HG03039 (cell line): ENCODE measurements around the gene MUC6.

Source experiments
- ATAC-seq: cut with Tn5 transposase; IDR thresholded peaks from one replicate; pipeline ENCODE4 v1.9.1; 2021; ENCODE audit warnings: mild to moderate bottlenecking, moderate library complexity; ENCODE audit not compliant: unreplicated experiment

The MUC6 gene

GRCh38 chr11:1072116-1072820 lies 35.8 kb upstream of the MUC6 start:
- no peak for ATAC-seq

- no peak for ATAC-seq
Measured at GRCh38 chr11:1071571-1072115, 35.1 kb upstream of the MUC6 start.

GRCh38 chr11:1070594-1071462 lies 34.3 kb upstream of the MUC6 start:
- ATAC-seq, result no peak

GRCh38 chr11:1069740-1070139 lies 33.2 kb upstream of the MUC6 start:
- no peak for ATAC-seq

- no peak for ATAC-seq
Measured at GRCh38 chr11:1067812-1068496, 31.4 kb upstream of the MUC6 start.

- ATAC-seq, result no peak
Measured at GRCh38 chr11:1064167-1064566, 27.6 kb upstream of the MUC6 start.

- ATAC-seq, result no peak
Measured at GRCh38 chr11:1062075-1062820, 25.7 kb upstream of the MUC6 start.

GRCh38 chr11:1060852-1061616 lies 24.5 kb upstream of the MUC6 start:
- ATAC-seq, result no peak

GRCh38 chr11:1060410-1060809 lies 23.9 kb upstream of the MUC6 start:
- no peak for ATAC-seq

GRCh38 chr11:1059759-1060158 lies 23.2 kb upstream of the MUC6 start:
- no peak for ATAC-seq

- no peak for ATAC-seq
Measured at GRCh38 chr11:1057806-1058205, 21.3 kb upstream of the MUC6 start.

GRCh38 chr11:1055990-1056771 lies 19.7 kb upstream of the MUC6 start:
- ATAC-seq, result no peak

GRCh38 chr11:1055109-1055703 lies 18.7 kb upstream of the MUC6 start:
- ATAC-seq, result no peak

GRCh38 chr11:1054143-1055108 lies 17.9 kb upstream of the MUC6 start:
- no peak for ATAC-seq

GRCh38 chr11:1053121-1053901 lies 16.8 kb upstream of the MUC6 start:
- no peak for ATAC-seq

GRCh38 chr11:1052133-1053011 lies 15.9 kb upstream of the MUC6 start:
- no peak for ATAC-seq
